ENCODE data around the gene MEN1. TPM values are rescaled to one million over a fixed set of nuclear protein-coding genes. Genes with fewer than 3 reads are reported as not detected.

The MEN1 gene
- total RNA-seq, 2 donors from 2014 or later, result 9.0 to 12.3 TPM

DNA sequence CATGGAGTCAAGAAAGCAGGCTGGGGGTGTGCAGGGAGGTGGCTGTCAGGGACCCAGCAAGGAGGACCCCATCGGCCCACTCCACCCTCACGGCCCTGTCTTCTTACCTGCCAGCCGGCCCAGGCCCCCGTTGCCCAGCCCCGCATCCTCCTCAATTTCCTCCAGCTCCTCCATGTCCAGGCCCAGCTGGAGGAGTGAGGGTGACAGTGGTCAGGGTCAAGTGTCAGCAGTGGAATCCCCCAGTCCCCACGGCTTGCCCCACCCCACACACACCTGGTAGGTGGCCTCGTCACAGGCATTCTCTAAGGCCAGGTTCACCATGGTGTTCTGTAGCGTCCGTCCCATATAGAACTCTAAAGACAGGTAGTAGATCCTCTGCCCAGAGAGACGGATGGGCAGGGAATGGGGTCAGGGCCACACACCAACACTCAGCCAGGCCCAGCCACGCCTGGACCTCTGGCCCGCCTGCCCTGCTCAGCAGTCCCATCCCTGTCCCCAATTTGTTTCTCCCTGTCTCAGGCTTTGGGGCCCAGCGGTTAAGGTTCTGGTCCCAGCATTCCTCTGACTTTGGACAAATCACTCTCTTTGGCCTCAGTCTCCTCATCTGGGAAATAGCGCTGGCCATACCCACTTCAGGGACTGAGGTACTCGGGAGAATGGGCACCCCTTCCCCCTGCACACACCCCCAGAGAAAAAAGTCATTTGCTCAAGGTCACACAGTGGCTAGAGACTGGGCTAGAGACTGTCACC lies 51.8 kb downstream of the MEN1 start:
- intact Hi-C loops (cut with DNase I), result no loop called here
- ATAC-seq (no peak), DNase-seq (no peak)

GRCh38 chr11:64757549-64758329 lies 52.6 kb downstream of the MEN1 start:
- intact Hi-C loops (cut with DNase I), result no loop called here
- DNase-seq, result peak; percentile 19
- ATAC-seq, result no peak

DNA sequence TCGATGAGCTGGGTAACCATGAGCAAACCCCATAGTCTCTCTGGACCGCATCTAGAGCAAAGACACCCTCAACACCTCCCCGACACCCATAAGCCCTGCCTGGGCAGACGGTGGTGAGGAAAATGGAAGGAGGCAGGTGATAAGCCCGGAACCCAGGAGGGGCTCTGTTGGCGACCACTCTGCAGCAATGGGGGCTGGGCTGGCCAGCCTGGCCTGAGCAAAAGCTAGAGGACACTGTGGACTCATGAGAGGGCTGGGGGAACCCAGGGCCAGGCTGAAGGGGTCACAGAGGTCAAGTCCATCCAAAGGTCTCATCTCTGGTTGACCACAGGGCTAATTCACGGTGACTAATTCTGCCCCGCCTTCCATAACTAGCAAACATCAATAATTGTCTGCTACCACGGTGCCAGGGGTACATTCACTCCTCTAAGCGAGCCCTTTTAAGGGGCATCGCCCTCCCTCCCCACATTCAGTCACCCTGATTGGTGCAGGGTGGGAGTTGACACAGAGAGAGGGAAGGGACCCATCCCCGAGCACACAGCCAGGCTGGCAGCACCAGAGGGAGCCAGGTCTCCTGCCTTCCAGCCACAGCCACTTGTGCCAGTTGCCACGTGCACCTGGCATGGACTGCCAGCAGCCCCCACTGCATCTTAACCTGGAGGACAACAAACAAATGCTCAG lies 54.5 kb downstream of the MEN1 start:
- ATAC-seq (no peak), DNase-seq (peak; percentile 11)
- intact Hi-C loops (cut with DNase I), result no loop called here

DNA sequence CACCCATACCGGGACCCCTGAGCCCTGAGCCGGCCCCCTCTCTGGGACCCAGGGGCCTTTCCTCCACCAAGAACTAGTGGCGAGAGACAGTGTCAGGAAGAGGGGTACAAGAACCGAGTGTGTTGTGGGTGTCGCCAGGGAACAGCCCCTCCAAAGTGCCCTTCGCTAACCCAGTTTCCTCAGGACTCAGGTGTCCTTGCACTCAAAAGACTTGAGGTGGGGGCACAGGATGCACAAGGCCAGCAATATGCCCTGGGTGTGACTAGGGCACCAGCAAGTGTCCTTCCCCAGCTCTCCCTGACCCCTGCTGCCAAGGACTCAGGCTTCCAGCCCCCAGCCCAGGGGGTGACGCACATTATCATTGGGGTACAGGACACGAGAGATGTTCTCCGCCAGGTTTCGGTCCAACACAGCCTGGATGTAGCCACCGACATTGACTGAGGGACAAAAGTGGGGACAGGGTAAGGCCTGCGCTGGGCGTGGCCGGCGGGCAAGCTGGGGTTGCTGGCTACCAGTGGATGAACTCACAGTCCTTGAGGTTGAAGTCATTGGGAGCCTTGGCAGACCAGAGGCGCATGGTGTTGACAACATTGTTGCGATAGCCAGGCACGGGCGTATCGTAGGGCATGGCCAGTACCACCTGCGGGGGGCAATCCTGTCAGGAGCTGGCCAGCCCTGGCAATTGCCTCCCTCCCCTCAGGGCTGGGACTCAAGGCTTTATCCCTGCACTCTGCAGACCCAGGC lies 55.3 kb downstream of the MEN1 start:
- DNase-seq, result peak; percentile 17
- intact Hi-C loops (cut with DNase I), result no loop called here
- no peak for ATAC-seq

DNA sequence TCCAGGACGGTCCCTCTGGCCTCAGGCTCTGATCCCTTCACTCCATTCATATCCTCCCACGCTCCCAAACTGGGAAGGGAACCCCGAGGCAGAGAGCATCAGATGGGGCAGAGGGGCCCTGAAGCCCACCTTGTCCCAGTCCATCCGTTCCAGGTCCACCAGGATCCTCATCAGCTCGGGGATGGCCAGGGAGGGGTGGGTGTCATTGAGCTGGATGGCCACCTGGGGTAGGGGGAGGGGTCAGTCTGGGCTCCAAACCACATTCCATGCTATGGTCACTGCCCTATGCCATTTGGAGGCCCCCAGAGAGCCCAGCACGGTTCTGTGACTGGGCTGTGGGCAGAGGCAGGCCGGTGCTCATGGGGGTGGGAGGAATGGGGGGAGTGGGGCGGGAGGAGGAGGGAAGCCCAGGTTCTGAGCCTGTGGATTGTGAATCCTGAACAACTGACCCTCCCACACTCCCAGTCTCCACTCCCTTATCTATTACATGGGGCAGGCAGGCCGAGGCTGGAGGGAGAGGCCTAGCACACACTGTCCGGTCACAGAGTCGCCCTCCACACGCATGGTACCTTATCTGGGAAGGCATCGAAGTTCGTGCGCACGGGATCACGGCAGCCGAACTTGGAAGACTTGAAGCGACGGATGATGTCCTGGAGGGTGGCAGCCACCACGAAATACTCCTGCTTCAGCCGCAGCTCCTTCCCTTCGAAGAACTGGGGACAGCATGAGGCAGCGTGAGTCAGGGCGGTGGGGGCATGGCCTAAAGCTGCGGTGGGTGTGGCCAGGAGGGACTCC lies 56.0 kb downstream of the MEN1 start:
- DNase-seq, result no peak
- intact Hi-C loops (cut with DNase I), result no loop called here
- ATAC-seq, result no peak

Other genes with a start within 250 kb of the MEN1 start
- gene SLC22A12, start 219.3 kb downstream of the MEN1 start, total RNA-seq, result not detected
- 1 to 10 TPM; 3.9 to 4.0 TPM for gene NRXN2, start 87.4 kb downstream of the MEN1 start, total RNA-seq
- 10 to 100 TPM; 25.3 to 37.1 TPM for gene RASGRP2, start 66.4 kb downstream of the MEN1 start, total RNA-seq
- gene PYGM, start 50.6 kb downstream of the MEN1 start, total RNA-seq, result 10 to 100 TPM; 31.3 to 48.6 TPM
- 100 to 1,000 TPM; 154 to 208 TPM for gene SF1, start 32.0 kb downstream of the MEN1 start, total RNA-seq
- 10 to 100 TPM in 1 of 2 donors, 1 to 10 TPM in 1; 10.0 to 10.4 TPM for gene MAP4K2, start 7.3 kb downstream of the MEN1 start, total RNA-seq
- gene CDC42BPG, start 34.1 kb upstream of the MEN1 start, total RNA-seq, result under 1 TPM; 0.55 to 0.65 TPM
- 10 to 100 TPM; 36.6 to 43.1 TPM for gene EHD1, start 68.1 kb upstream of the MEN1 start, total RNA-seq
- gene ATG2A, start 106.7 kb upstream of the MEN1 start, total RNA-seq, result 10 to 100 TPM; 12.3 to 14.6 TPM
- gene PPP2R5B, start 114.1 kb upstream of the MEN1 start, total RNA-seq, result 10 to 100 TPM; 17.9 to 20.5 TPM
- not detected for gene GPHA2, start 125.3 kb upstream of the MEN1 start, total RNA-seq
- not detected for gene MAJIN, start 161.6 kb upstream of the MEN1 start, total RNA-seq
- gene BATF2, start 186.4 kb upstream of the MEN1 start, total RNA-seq, result 1 to 10 TPM; 1.4 to 1.6 TPM
- gene ARL2, start 203.6 kb upstream of the MEN1 start, total RNA-seq, result 100 to 1,000 TPM; 110 to 116 TPM
- gene SNX15, start 216.9 kb upstream of the MEN1 start, total RNA-seq, result 10 to 100 TPM; 17.2 to 20.1 TPM
- gene SAC3D1, start 230.7 kb upstream of the MEN1 start, total RNA-seq, result 1 to 10 TPM; 5.2 to 9.5 TPM
- gene NAALADL1, start 248.0 kb upstream of the MEN1 start, total RNA-seq, result 1 to 10 TPM; 6.6 to 7.0 TPM

Data from left cardiac atrium (tissue), 4 donors.